Measurements from ENCODE around the gene CKMT2. TPM values are rescaled to one million over a fixed set of nuclear protein-coding genes. Genes with fewer than 3 reads are reported as not detected.

CKMT2 gene
- total and polyA plus RNA-seq, 2 of the 8 experiments (the other 6 are each of a cell fraction or from before 2014, with no cell fraction given), result 2.4 to 5.0 TPM

DNA sequence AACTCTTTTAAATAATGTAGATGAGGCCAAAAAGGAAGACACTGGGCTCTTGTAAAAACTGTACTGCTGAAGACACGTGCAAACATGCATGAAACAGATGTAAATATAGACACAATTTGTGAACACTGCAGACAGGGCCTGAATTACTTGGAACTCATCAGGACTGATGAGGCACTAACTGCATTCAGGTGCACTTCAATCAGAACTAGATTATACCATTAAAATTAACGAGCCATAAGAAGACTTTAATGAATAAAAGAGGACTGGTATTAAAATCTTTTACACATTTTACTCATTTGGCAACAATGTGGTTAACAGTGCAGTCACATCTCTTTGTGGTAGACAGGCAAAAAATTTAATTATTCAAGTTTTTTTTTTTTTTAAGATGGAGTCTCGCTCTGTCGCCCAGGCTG is 54.9 kb downstream of the CKMT2 start:
- H2BK15ac ChIP-seq (ENCODE audit: low read length), result no peak overlapping the region
- H3K27ac ChIP-seq (ENCODE audit: low read depth, low read length), result no peak overlapping the region
- no peak overlapping the region for H2BK120ac ChIP-seq (replicated peaks; ENCODE audit: low read depth, low read length)
- H3K23me2 ChIP-seq (ENCODE audit: low read depth, low read length), result no peaks in the 10 kb centered on the region
- no peak overlapping the region for H4K5ac ChIP-seq (ENCODE audit: insufficient read length, low read depth, low read length)
- DNase-seq (ENCODE audit: low read depth in 1 of 2, low spot score in 2 of 2), result no peak
- peaks cover 6 to 58% of the 10 kb centered on the region in 2 experiments; a peak in 3 of 4 replicates for H3K79me2 ChIP-seq (ENCODE audit: control insufficient read depth in 1 of 2, insufficient read depth in 2 of 2, low read length in 2 of 2)
- no peak overlapping the region for H3K14ac ChIP-seq (ENCODE audit: insufficient read length)
- no peak overlapping the region for H2BK20ac ChIP-seq (ENCODE audit: low read length)
- H3K18ac ChIP-seq (ENCODE audit: extremely low read depth, low read length), result no peak overlapping the region
- no peak overlapping the region for H3K4me2 ChIP-seq (ENCODE audit: insufficient read depth in 1 of 2, low read depth in 2 of 2, low read length in 2 of 2)
- 95% methylated on average over 4 of the region's 4 CpGs; no CpG with 5 or more reads in 1 of the 2 experiments for WGBS, 2 experiments (ENCODE audit: extremely low coverage in 1 of 2, insufficient coverage in 1 of 2, insufficient read length in 1 of 2, insufficient replicate concordance in 2 of 2, low coverage in 1 of 2, low lambda C conversion rate in 2 of 2, missing lambda C conversion rate in 1 of 2)
- H3K36me3 ChIP-seq (ENCODE audit: control insufficient read depth in 2 of 4, insufficient read depth in 4 of 4, low read length in 3 of 4), result peaks cover 0 to 6% (median 0%) of the 10 kb centered on the region in 4 experiments; a peak in 1 of 8 replicates
- H4K91ac ChIP-seq (replicated peaks; ENCODE audit: insufficient read length, low read length), result no peak overlapping the region
- H3K23ac ChIP-seq (ENCODE audit: insufficient read length), result no peak overlapping the region
- no peak overlapping the region for H2AK5ac ChIP-seq (ENCODE audit: low read depth, low read length)
- H2BK12ac ChIP-seq (ENCODE audit: low read depth, low read length), result no peak overlapping the region
- peaks cover 2% of the 10 kb centered on the region; the same call in 1 of the 2 replicates for H3K79me1 ChIP-seq (ENCODE audit: low read depth, low read length)
- ChIA-PET CTCF (ENCODE audit: partially characterized antibody) (interaction anchor here (0.9 to 1.1 kb wide), 2 partner anchors 59 to 180 kb away, joined by 3 read pairs; no protein-coding TSS in a partner anchor), POLR2A (ENCODE audit: partially characterized antibody) (interaction anchor here (0.6 kb wide), 2 partner anchors 28 to 95 kb away, joined by 4 to 6 read pairs; no protein-coding TSS in a partner anchor)
- no peak overlapping the region for H4K8ac ChIP-seq (ENCODE audit: extremely low read depth, insufficient read depth, low read length)
- no peak overlapping the region for H2BK5ac ChIP-seq (ENCODE audit: low read depth, low read length)
- no peak overlapping the region for H3K4me3 ChIP-seq (ENCODE audit: extremely low read depth in 1 of 4, insufficient read depth in 2 of 4, low read depth in 3 of 4, low read length in 4 of 4)
- H2AFZ ChIP-seq (ENCODE audit: low read length), result no peak overlapping the region
- H3K4ac ChIP-seq (replicated peaks; ENCODE audit: insufficient read length, low read depth, low read length), result no peak overlapping the region
- H3K9me3 ChIP-seq (ENCODE audit: insufficient read depth in 2 of 2, low read depth in 1 of 2, low read length in 1 of 2), result no peaks in the 10 kb centered on the region
- H3K9ac ChIP-seq (replicated peaks in 1 of 4; ENCODE audit: extremely low read depth in 1 of 4, low read depth in 3 of 4, low read length in 3 of 4), result no peak overlapping the region
- FAIRE-seq, result no peak
- no peaks in the 10 kb centered on the region for H3K4me1 ChIP-seq (replicated peaks in 1 of 4; ENCODE audit: control insufficient read depth in 3 of 4, insufficient read depth in 4 of 4, low read length in 3 of 4)
- peaks cover 0 to 1% of the 10 kb centered on the region in 2 experiments for H4K20me1 ChIP-seq (replicated peaks in 1 of 2; ENCODE audit: control insufficient read depth in 1 of 2, insufficient read depth in 2 of 2, low read length in 2 of 2)
- no peaks in the 10 kb centered on the region for H3K27me3 ChIP-seq (replicated peaks in 1 of 4; ENCODE audit: control insufficient read depth in 3 of 4, extremely low read depth in 1 of 4, insufficient read depth in 3 of 4, low read length in 3 of 4)
- no peak overlapping the region for H3K56ac ChIP-seq (replicated peaks; ENCODE audit: insufficient read length, low read depth, low read length)
- TF ChIP-seq NANOG (IDR thresholded peaks at IDR 0.05; ENCODE audit: insufficient read depth, low read depth, low read length, poor library complexity, severe bottlenecking), result no peak
- no peak for TF ChIP-seq KDM4A (IDR thresholded peaks at IDR 0.05; ENCODE audit: low read depth, low read length, severe bottlenecking)
- TF ChIP-seq ASH2L (IDR thresholded peaks at IDR 0.05; ENCODE audit: low read length), result no peak
- TF ChIP-seq CBX8 (IDR thresholded peaks at IDR 0.05; ENCODE audit: borderline replicate concordance, low read depth, low read length), result no peak
- no peak for TF ChIP-seq ZNF274 (IDR thresholded peaks at IDR 0.05; ENCODE audit: borderline replicate concordance, extremely low read depth, low read length)
- no peak for TF ChIP-seq RAD21 (IDR thresholded peaks at IDR 0.05 in 1 of 2, conservative IDR thresholded peaks at IDR 0.05 in 1 of 2; ENCODE audit: low read depth in 2 of 2, low read length in 2 of 2)
- no peak for TF ChIP-seq EGR1 (IDR thresholded peaks at IDR 0.05; ENCODE audit: borderline replicate concordance, low read depth, low read length)
- TF ChIP-seq BRCA1 (IDR thresholded peaks at IDR 0.05; ENCODE audit: low read depth, low read length), result no peak
- no peak for TF ChIP-seq RBBP5 (IDR thresholded peaks at IDR 0.05; ENCODE audit: borderline replicate concordance, low read depth, low read length)
- no peak for TF ChIP-seq BACH1 (IDR thresholded peaks at IDR 0.05; ENCODE audit: low read length)
- no peak for TF ChIP-seq RNF2 (IDR thresholded peaks at IDR 0.05; ENCODE audit: borderline replicate concordance, low read depth, low read length, missing control alignments, poor library complexity, severe bottlenecking)
- TF ChIP-seq POLR2A (IDR thresholded peaks at IDR 0.05; ENCODE audit: control extremely low read depth in 1 of 2, low read depth in 2 of 2, low read length in 2 of 2), result no peak
- no peak for TF ChIP-seq POLR2AphosphoS5 (IDR thresholded peaks at IDR 0.05; ENCODE audit: low read depth, low read length)
- TF ChIP-seq JUND (IDR thresholded peaks at IDR 0.05; ENCODE audit: low read length), result no peak

All from H1 (cell line).